GM12872 (cell line): ENCODE results near the gene SOBP.

Experiments
- CTCF ChIP-seq: IDR thresholded peaks from 3 replicates; pipeline ENCODE4 v1.5.1; 2011; ENCODE audit warnings: low read depth, mild to moderate bottlenecking, low read length, moderate library complexity; ENCODE audit not compliant: insufficient read depth

Gene SOBP

GRCh38 chr6:107543567-107543966 lies 53.6 kb downstream of the SOBP start:
- TF ChIP-seq CTCF = no peak

GRCh38 chr6:107545763-107546162 lies 55.8 kb downstream of the SOBP start:
- TF ChIP-seq CTCF = no peak

GRCh38 chr6:107546691-107547450 lies 57.0 kb downstream of the SOBP start:
- TF ChIP-seq CTCF = no peak

GRCh38 chr6:107547451-107547840 lies 57.5 kb downstream of the SOBP start:
- TF ChIP-seq CTCF = no peak

GRCh38 chr6:107550241-107550840 lies 60.4 kb downstream of the SOBP start:
- TF ChIP-seq CTCF = no peak

GRCh38 chr6:107550906-107551305 lies 61.0 kb downstream of the SOBP start:
- TF ChIP-seq CTCF = no peak

GRCh38 chr6:107554326-107554725 lies 64.4 kb downstream of the SOBP start:
- no peak for TF ChIP-seq CTCF
